Measurements from ENCODE around the gene ERP44.

The ERP44 gene

GRCh38 chr9:99964336-99964735 lies 134.5 kb downstream of the ERP44 start:
- Histone ChIP-seq H3K27ac (replicated peaks) (no peak overlapping the region), H3K4me3 (replicated peaks; ENCODE audit: insufficient read depth, low read length) (no peak overlapping the region), H3K27me3 (ENCODE audit: insufficient read depth, poor library complexity, severe bottlenecking) (no peaks in the 10 kb centered on the region)
- no peak for DNase-seq (ENCODE audit: low read depth in 1 of 2, low spot score in 1 of 2)
- TF ChIP-seq CTCF (IDR thresholded peaks at IDR 0.05; ENCODE audit: insufficient read depth, low read length) = no peak
- no peak for TF ChIP-seq GABPA (IDR thresholded peaks at IDR 0.05; ENCODE audit: low read depth)
- no peak for TF ChIP-seq POLR2AphosphoS5 (IDR thresholded peaks at IDR 0.05; ENCODE audit: low read depth)
- TF ChIP-seq SPI1 (IDR thresholded peaks at IDR 0.05; ENCODE audit: borderline replicate concordance, low read depth) = no peak
- TF ChIP-seq REST (IDR thresholded peaks at IDR 0.05; ENCODE audit: insufficient replicate concordance, low read depth) = no peak

- H3K4me3 ChIP-seq (replicated peaks; ENCODE audit: insufficient read depth, low read length) = no peak overlapping the region
- DNase-seq (ENCODE audit: low read depth in 1 of 2, low spot score in 1 of 2) = no peak
- no peaks in the 10 kb centered on the region for H3K27me3 ChIP-seq (ENCODE audit: insufficient read depth, poor library complexity, severe bottlenecking)
- no peak overlapping the region for H3K27ac ChIP-seq (replicated peaks)
- no peak for TF ChIP-seq GABPA (IDR thresholded peaks at IDR 0.05; ENCODE audit: low read depth)
- TF ChIP-seq POLR2AphosphoS5 (IDR thresholded peaks at IDR 0.05; ENCODE audit: low read depth) = no peak
Measured at GRCh38 chr9:99962680-99963261, 136.0 kb downstream of the ERP44 start.

- no peak for TF ChIP-seq REST (IDR thresholded peaks at IDR 0.05; ENCODE audit: insufficient replicate concordance, low read depth)
- no peak for TF ChIP-seq GABPA (IDR thresholded peaks at IDR 0.05; ENCODE audit: low read depth)
- TF ChIP-seq CTCF (IDR thresholded peaks at IDR 0.05; ENCODE audit: insufficient read depth, low read length) = no peak
- no peak for TF ChIP-seq SPI1 (IDR thresholded peaks at IDR 0.05; ENCODE audit: borderline replicate concordance, low read depth)
- TF ChIP-seq POLR2AphosphoS5 (IDR thresholded peaks at IDR 0.05; ENCODE audit: low read depth) = no peak
- Histone ChIP-seq H3K27me3 (ENCODE audit: insufficient read depth, poor library complexity, severe bottlenecking) (no peaks in the 10 kb centered on the region), H3K27ac (replicated peaks) (no peak overlapping the region), H3K4me3 (replicated peaks; ENCODE audit: insufficient read depth, low read length) (no peak overlapping the region)
- no peak for DNase-seq (ENCODE audit: low read depth in 1 of 2, low spot score in 1 of 2)
Measured at GRCh38 chr9:99955606-99956005, 143.2 kb downstream of the ERP44 start.

- Histone ChIP-seq H3K27ac (replicated peaks) (no peak overlapping the region), H3K4me3 (replicated peaks; ENCODE audit: insufficient read depth, low read length) (no peak overlapping the region), H3K27me3 (ENCODE audit: insufficient read depth, poor library complexity, severe bottlenecking) (no peaks in the 10 kb centered on the region)
- no peak for TF ChIP-seq SPI1 (IDR thresholded peaks at IDR 0.05; ENCODE audit: borderline replicate concordance, low read depth)
- no peak for TF ChIP-seq POLR2AphosphoS5 (IDR thresholded peaks at IDR 0.05; ENCODE audit: low read depth)
- TF ChIP-seq GABPA (IDR thresholded peaks at IDR 0.05; ENCODE audit: low read depth) = no peak
- TF ChIP-seq REST (IDR thresholded peaks at IDR 0.05; ENCODE audit: insufficient replicate concordance, low read depth) = no peak
- TF ChIP-seq CTCF (IDR thresholded peaks at IDR 0.05; ENCODE audit: insufficient read depth, low read length) = no peak
- DNase-seq (ENCODE audit: low read depth in 1 of 2, low spot score in 1 of 2) = no peak
Measured at GRCh38 chr9:99954819-99955218, 144.0 kb downstream of the ERP44 start.
